ENCODE data around the gene TTC17. TPM values are rescaled to one million over a fixed set of nuclear protein-coding genes. Genes with fewer than 3 reads are reported as not detected.

The TTC17 gene
- total RNA-seq, 1 experiment from 2014 or later = 92.7 TPM

DNA sequence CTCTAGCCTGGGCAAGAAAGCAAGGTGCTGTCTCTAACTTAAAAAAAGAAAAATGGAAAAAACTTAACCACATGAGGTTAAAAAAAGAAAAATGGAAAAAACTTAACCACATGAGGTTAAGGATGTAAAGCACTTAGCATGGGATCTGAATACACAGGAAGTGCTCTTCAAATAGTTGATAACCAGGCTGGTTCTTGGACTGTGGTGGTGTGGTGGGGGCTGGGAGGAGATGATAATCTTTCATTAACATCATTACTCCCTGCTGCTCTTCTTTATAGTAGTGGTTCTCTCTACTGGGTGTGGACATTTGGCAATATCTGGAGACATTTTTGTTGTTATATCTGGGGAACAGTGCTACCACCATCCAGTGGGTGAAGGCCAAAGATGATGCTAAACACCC lies 88.4 kb downstream of the TTC17 start:
- no peak for DNase-seq (ENCODE audit: unreplicated experiment)
- H3K4me3 Mint-ChIP-seq (ENCODE audit: unreplicated experiment) = no peak overlapping the region
- ChIA-PET CTCF (no interaction called here), POLR2A (no interaction called here)
- peaks cover 89% of the 10 kb centered on the region for H3K36me3 Mint-ChIP-seq (ENCODE audit: insufficient read depth, unreplicated experiment)
- no TSS peak for BruUV-seq (replicated peaks)
- H3K27ac Mint-ChIP-seq (ENCODE audit: low read depth, unreplicated experiment) = no peak overlapping the region
- no peaks in the 10 kb centered on the region for H3K9me3 Mint-ChIP-seq (ENCODE audit: unreplicated experiment)
- intact Hi-C loops (cut with micrococcal nuclease) = no loop called here
- no peaks in the 10 kb centered on the region for H3K27me3 Mint-ChIP-seq (ENCODE audit: insufficient read depth, unreplicated experiment)
- TF ChIP-seq, protein P1, sequence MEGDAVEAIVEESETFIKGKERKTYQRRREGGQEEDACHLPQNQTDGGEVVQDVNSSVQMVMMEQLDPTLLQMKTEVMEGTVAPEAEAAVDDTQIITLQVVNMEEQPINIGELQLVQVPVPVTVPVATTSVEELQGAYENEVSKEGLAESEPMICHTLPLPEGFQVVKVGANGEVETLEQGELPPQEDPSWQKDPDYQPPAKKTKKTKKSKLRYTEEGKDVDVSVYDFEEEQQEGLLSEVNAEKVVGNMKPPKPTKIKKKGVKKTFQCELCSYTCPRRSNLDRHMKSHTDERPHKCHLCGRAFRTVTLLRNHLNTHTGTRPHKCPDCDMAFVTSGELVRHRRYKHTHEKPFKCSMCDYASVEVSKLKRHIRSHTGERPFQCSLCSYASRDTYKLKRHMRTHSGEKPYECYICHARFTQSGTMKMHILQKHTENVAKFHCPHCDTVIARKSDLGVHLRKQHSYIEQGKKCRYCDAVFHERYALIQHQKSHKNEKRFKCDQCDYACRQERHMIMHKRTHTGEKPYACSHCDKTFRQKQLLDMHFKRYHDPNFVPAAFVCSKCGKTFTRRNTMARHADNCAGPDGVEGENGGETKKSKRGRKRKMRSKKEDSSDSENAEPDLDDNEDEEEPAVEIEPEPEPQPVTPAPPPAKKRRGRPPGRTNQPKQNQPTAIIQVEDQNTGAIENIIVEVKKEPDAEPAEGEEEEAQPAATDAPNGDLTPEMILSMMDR (IDR thresholded peaks at IDR 0.05; ENCODE audit: unreplicated experiment) = no peak
- no peaks in the 10 kb centered on the region for H3K4me1 Mint-ChIP-seq (ENCODE audit: insufficient read depth, unreplicated experiment)

DNA sequence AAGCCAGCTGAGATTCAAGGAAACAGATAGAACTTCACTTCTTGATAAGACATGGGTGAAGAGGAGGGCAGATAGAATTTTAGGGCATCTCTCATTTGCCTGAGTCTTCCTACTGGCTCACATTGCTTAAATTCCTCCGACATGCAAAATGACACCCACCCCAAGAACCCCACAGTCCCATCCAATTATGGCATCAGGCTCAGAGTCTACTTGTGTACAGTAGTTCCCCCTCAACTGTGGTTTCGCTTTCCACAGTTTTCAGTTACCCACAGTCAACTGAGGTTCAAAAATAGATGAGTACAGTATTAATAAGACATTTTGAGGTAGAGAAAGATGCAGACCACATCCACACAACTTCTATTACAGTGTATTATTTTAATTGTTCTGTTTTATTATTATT lies 99.8 kb downstream of the TTC17 start:
- H3K9me3 Mint-ChIP-seq (ENCODE audit: unreplicated experiment) = no peaks in the 10 kb centered on the region
- H3K36me3 Mint-ChIP-seq (ENCODE audit: insufficient read depth, unreplicated experiment) = peaks cover 50% of the 10 kb centered on the region
- no peak for DNase-seq (ENCODE audit: unreplicated experiment)
- H3K4me3 Mint-ChIP-seq (ENCODE audit: unreplicated experiment) = no peak overlapping the region
- no TSS peak for BruUV-seq (replicated peaks)
- ChIA-PET CTCF (interaction anchor here (0.7 to 0.8 kb wide), 2 partner anchors 25 to 38 kb away, joined by 3 read pairs; no protein-coding TSS in a partner anchor), POLR2A (no interaction called here)
- H3K27ac Mint-ChIP-seq (ENCODE audit: low read depth, unreplicated experiment) = no peak overlapping the region
- no peaks in the 10 kb centered on the region for H3K4me1 Mint-ChIP-seq (ENCODE audit: insufficient read depth, unreplicated experiment)
- intact Hi-C loops (cut with micrococcal nuclease) = no loop called here
- H3K27me3 Mint-ChIP-seq (ENCODE audit: insufficient read depth, unreplicated experiment) = no peaks in the 10 kb centered on the region
- TF ChIP-seq, protein P1 (IDR thresholded peaks at IDR 0.05; ENCODE audit: unreplicated experiment) = no peak

DNA sequence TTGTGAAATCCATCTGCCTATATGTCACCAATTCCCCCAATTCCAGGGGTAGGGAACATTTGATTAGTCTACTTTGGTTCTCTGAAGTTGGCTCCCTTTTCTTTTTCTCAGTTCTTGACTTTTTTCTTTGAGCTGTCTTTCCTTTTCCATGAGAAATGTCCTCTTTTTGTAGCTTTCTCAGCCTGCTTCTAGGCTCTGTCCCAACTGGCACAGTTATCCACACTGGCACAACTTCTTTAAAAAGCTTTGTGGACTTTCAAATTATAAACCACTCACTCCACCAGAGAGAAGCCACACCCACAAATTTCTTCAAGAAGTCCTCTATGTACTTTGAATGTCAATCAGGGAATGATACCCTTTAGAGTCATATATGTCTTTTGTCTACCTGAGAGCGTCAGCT lies 100.5 kb downstream of the TTC17 start:
- no peak overlapping the region for H3K27ac Mint-ChIP-seq (ENCODE audit: low read depth, unreplicated experiment)
- intact Hi-C loops (cut with micrococcal nuclease) = no loop called here
- CTCF ChIA-PET = interaction anchor here (0.6 to 0.8 kb wide), 3 partner anchors 10 to 181 kb away, joined by 3 read pairs; no protein-coding TSS in a partner anchor
- no peak overlapping the region for H3K4me3 Mint-ChIP-seq (ENCODE audit: unreplicated experiment)
- POLR2A ChIA-PET = no interaction called here
- no peaks in the 10 kb centered on the region for H3K4me1 Mint-ChIP-seq (ENCODE audit: insufficient read depth, unreplicated experiment)
- BruUV-seq (replicated peaks) = no TSS peak
- no peak for DNase-seq (ENCODE audit: unreplicated experiment)
- TF ChIP-seq, protein P1 (IDR thresholded peaks at IDR 0.05; ENCODE audit: unreplicated experiment) = no peak
- H3K36me3 Mint-ChIP-seq (ENCODE audit: insufficient read depth, unreplicated experiment) = peaks cover 50% of the 10 kb centered on the region
- no peaks in the 10 kb centered on the region for H3K27me3 Mint-ChIP-seq (ENCODE audit: insufficient read depth, unreplicated experiment)
- no peaks in the 10 kb centered on the region for H3K9me3 Mint-ChIP-seq (ENCODE audit: unreplicated experiment)

DNA sequence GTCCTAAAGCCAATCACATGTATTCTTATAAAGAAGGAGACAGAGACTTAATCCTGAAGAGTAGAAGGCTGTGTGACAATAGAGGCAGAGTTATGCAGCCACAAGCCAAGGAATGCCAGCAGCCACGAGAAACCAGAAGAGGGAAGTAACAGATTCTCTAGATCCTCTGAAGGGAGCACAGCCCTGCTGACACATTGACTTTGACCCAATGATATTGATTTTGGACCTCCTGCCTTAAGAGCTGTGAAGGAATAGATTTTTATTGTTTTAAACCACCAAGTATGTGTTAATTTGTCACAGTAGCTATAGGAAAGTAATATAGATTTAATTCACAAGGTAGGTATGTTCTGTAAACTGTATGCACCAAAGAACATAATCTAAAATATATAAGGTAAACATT lies 103.6 kb downstream of the TTC17 start:
- ChIA-PET CTCF (interaction anchor here (0.6 to 1.2 kb wide), 3 partner anchors 157 to 1960 kb away, joined by 3 to 4 read pairs (median 3); no protein-coding TSS in a partner anchor), POLR2A (no interaction called here)
- Mint-ChIP-seq H3K4me1 (ENCODE audit: insufficient read depth, unreplicated experiment) (no peaks in the 10 kb centered on the region), H3K27me3 (ENCODE audit: insufficient read depth, unreplicated experiment) (no peaks in the 10 kb centered on the region), H3K36me3 (ENCODE audit: insufficient read depth, unreplicated experiment) (peaks cover 61% of the 10 kb centered on the region), H3K9me3 (ENCODE audit: unreplicated experiment) (peaks cover 14% of the 10 kb centered on the region), H3K4me3 (ENCODE audit: unreplicated experiment) (no peak overlapping the region), H3K27ac (ENCODE audit: low read depth, unreplicated experiment) (no peak overlapping the region)
- BruUV-seq (replicated peaks) = no TSS peak
- DNase-seq (ENCODE audit: unreplicated experiment) = no peak
- TF ChIP-seq, protein P1 (IDR thresholded peaks at IDR 0.05; ENCODE audit: unreplicated experiment) = no peak
- intact Hi-C loops (cut with micrococcal nuclease) = no loop called here

Measured in MCF 10A (cell line).